Caki2 (cell line): ENCODE data around the gene CPD. TPM values are rescaled to one million over a fixed set of nuclear protein-coding genes. Genes with fewer than 3 reads are reported as not detected.
"Not testable (repeated sequence)": the region's sequence is repeated elsewhere in the genome, so short reads cannot be mapped to it uniquely, and the experiment has no call there.

Experiments
- DNase-seq: peaks from one replicate; pipeline ENCODE4 v3.0.0-alpha.2; 2015; ENCODE audit warnings: low read depth
- in situ Hi-C: cut with HindIII; loops from 2 replicates; pipeline ENCODE4 v1.10.0; 2016; ENCODE audit warnings: low sequenced_read_pairs, low pct_unique_long_range_greater_than_20kb, mixed read lengths
- total RNA-seq: library from RNA; depleted of rRNA; stranded (reverse); fragments of >200 nt; shearing (Covaris generic); gene quantifications from 2 replicates; pipeline ENCODE4 v1.2.3, GENCODE V29; 2014; ENCODE audit warnings: low replicate concordance

CPD gene
- total RNA-seq, 1 experiment from 2014 or later: 171 TPM

- DNase-seq, in situ Hi-C loops: not testable (repeated sequence)
Observed at GRCh38 chr17:30412008-30412496, 33.3 kb downstream of the CPD start.

- in situ Hi-C loops: no loop called here
- DNase-seq: no peak
Observed at GRCh38 chr17:30413109-30413508, 34.4 kb downstream of the CPD start.

GRCh38 chr17:30414486-30414885 lies 35.8 kb downstream of the CPD start:
- in situ Hi-C loops: no loop called here
- DNase-seq: no peak

- no peak for DNase-seq
- in situ Hi-C loops: no loop called here
Observed at GRCh38 chr17:30415491-30415890, 36.8 kb downstream of the CPD start.

- DNase-seq, in situ Hi-C loops: not testable (repeated sequence)
Observed at GRCh38 chr17:30418070-30418469, 39.3 kb downstream of the CPD start.

GRCh38 chr17:30421592-30421991 lies 42.9 kb downstream of the CPD start:
- in situ Hi-C loops: no loop called here

GRCh38 chr17:30422171-30422570 lies 43.4 kb downstream of the CPD start:
- in situ Hi-C loops: no loop called here
- DNase-seq: no peak

More at GRCh38 chr17:30421592-30421991, 42.9 kb downstream of the CPD start:
- no peak for DNase-seq

- DNase-seq: no peak
- in situ Hi-C loops: no loop called here
Observed at GRCh38 chr17:30424471-30424870, 45.7 kb downstream of the CPD start.

GRCh38 chr17:30426292-30426691 lies 47.6 kb downstream of the CPD start:
- no peak for DNase-seq
- in situ Hi-C loops: no loop called here

GRCh38 chr17:30427611-30428010 lies 48.9 kb downstream of the CPD start:
- in situ Hi-C loops: no loop called here
- DNase-seq: no peak

- no peak for DNase-seq
- in situ Hi-C loops: no loop called here
Observed at GRCh38 chr17:30429155-30429554, 50.4 kb downstream of the CPD start.

- peak; percentile 50 for DNase-seq
- in situ Hi-C loops: no loop called here
Observed at GRCh38 chr17:30433514-30433913, 54.8 kb downstream of the CPD start.

GRCh38 chr17:30436729-30437128 lies 58.0 kb downstream of the CPD start:
- DNase-seq: no peak
- in situ Hi-C loops: no loop called here

GRCh38 chr17:30443721-30444120 lies 65.0 kb downstream of the CPD start:
- no peak for DNase-seq
- in situ Hi-C loops: no loop called here

- in situ Hi-C loops, DNase-seq: not testable (repeated sequence)
Observed at GRCh38 chr17:30446640-30447039, 67.9 kb downstream of the CPD start.

GRCh38 chr17:30449480-30449879 lies 70.8 kb downstream of the CPD start:
- DNase-seq: no peak
- in situ Hi-C loops: no loop called here

GRCh38 chr17:30450125-30451027 lies 71.6 kb downstream of the CPD start:
- DNase-seq: peak; percentile 50
- in situ Hi-C loops: no loop called here

- no peak for DNase-seq
- in situ Hi-C loops: no loop called here
Observed at GRCh38 chr17:30454635-30455034, 75.9 kb downstream of the CPD start.

GRCh38 chr17:30458371-30458770 lies 79.6 kb downstream of the CPD start:
- no peak for DNase-seq

More at GRCh38 chr17:30458371-30458770, 79.6 kb downstream of the CPD start:
- in situ Hi-C loops: no loop called here
